ENCODE data around the gene CRYBA1. TPM values are rescaled to one million over a fixed set of nuclear protein-coding genes. Genes with fewer than 3 reads are reported as not detected.
A peak's percentile ranks its signal among the peaks of the same experiment; 100 is the strongest.

Gene CRYBA1
- total RNA-seq, 1 donor from 2014 or later = not detected

DNA sequence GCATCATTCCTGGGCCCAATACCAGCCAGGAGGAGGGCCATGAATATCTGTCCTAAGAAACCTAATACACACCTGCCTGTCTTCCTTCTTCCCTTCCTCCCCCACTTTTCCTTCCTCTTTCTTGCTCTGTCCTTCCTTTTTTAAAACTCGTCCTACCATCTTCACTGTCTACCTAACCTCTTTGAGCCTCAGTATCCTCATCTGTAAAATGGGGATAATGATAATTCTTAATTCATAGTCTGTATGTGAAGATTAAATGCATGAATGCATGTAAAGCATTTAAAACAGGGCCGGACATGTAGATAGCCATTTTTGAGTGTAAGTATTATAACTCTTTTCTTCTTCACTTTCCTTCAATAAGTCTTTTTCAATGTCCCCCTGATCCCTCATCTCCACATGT lies 560 bp downstream of the CRYBA1 start:
- no peak for DNase-seq (ENCODE audit: low read depth)
- Histone ChIP-seq H3K27me3 (ENCODE audit: control insufficient read depth, insufficient read depth, low read length) (no peaks in the 10 kb centered on the region), H3K36me3 (ENCODE audit: control insufficient read depth, insufficient read depth, low read length) (no peaks in the 10 kb centered on the region), H3K4me3 (ENCODE audit: low read depth, low read length) (no peak overlapping the region)
- TF ChIP-seq, protein P1, sequence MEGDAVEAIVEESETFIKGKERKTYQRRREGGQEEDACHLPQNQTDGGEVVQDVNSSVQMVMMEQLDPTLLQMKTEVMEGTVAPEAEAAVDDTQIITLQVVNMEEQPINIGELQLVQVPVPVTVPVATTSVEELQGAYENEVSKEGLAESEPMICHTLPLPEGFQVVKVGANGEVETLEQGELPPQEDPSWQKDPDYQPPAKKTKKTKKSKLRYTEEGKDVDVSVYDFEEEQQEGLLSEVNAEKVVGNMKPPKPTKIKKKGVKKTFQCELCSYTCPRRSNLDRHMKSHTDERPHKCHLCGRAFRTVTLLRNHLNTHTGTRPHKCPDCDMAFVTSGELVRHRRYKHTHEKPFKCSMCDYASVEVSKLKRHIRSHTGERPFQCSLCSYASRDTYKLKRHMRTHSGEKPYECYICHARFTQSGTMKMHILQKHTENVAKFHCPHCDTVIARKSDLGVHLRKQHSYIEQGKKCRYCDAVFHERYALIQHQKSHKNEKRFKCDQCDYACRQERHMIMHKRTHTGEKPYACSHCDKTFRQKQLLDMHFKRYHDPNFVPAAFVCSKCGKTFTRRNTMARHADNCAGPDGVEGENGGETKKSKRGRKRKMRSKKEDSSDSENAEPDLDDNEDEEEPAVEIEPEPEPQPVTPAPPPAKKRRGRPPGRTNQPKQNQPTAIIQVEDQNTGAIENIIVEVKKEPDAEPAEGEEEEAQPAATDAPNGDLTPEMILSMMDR (IDR thresholded peaks at IDR 0.05; ENCODE audit: insufficient read depth, low read length, poor library complexity, severe bottlenecking) = no peak

DNA sequence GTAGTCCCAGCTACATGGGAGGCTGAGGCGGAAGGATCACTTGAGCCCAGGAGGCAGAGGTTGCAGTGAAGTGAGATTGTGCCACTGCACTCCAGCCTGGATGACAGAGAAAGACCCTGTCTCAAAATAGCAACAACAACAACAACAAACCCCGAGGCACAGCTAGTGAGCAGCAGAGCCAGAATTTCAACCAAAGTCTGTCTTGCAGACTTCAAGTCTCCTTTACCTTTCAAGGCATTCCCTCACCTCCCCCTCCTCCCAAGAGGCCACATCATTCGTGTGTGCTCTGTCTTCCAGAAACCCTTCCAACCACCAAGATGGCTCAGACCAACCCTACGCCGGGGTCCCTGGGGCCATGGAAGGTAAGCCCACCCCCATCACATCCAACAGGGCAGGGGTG lies 2.2 kb downstream of the CRYBA1 start:
- Histone ChIP-seq H3K4me3 (ENCODE audit: low read depth, low read length) (no peak overlapping the region), H3K27me3 (ENCODE audit: control insufficient read depth, insufficient read depth, low read length) (no peaks in the 10 kb centered on the region), H3K36me3 (ENCODE audit: control insufficient read depth, insufficient read depth, low read length) (no peaks in the 10 kb centered on the region)
- DNase-seq (ENCODE audit: low read depth) = no peak
- TF ChIP-seq, protein P1 (IDR thresholded peaks at IDR 0.05; ENCODE audit: insufficient read depth, low read length, poor library complexity, severe bottlenecking) = no peak

DNA sequence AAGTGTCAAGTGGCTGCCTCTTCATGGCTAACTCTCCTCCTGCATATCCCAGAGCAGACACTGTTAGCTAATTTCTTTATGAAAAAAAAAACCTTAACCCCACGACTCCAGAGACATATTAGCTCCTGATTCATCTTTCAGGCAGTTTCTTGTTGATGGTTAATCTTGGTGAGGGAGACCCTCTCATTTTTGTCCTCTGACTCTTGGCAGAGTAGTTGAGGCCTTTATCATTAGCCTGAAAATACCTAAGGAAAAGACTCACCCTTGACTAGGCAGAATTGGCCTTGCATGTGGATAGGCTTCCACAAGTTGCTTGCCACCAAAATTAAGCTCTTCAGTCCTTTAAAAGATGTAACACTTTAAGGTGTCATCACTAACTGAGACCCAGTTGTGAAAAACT lies 4.0 kb downstream of the CRYBA1 start:
- TF ChIP-seq, protein P1 (IDR thresholded peaks at IDR 0.05; ENCODE audit: insufficient read depth, low read length, poor library complexity, severe bottlenecking) = no peak
- H3K27me3 ChIP-seq (ENCODE audit: control insufficient read depth, insufficient read depth, low read length) = no peaks in the 10 kb centered on the region
- no peak for DNase-seq (ENCODE audit: low read depth)
- H3K4me3 ChIP-seq (ENCODE audit: low read depth, low read length) = no peak overlapping the region
- H3K36me3 ChIP-seq (ENCODE audit: control insufficient read depth, insufficient read depth, low read length) = no peaks in the 10 kb centered on the region

DNA sequence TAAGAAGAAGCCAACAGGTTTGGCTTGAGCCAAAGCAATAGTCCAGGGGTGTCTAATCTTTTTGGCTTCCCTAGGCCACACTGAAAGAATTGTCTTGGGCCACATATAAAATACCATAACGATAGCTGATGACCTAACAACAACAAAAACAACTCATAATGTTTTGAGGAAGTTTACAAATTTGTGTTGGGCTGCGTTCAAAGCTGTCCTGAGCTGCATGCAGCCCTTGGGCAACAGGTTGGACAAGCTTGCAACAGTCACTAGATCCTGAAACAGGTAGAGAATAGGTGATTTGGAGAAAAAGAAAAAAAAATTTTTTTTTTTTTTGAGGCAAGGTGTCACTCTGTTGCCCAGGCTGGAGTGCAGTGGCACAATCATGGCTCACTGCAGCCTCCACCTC lies 4.5 kb downstream of the CRYBA1 start:
- Histone ChIP-seq H3K36me3 (ENCODE audit: control insufficient read depth, insufficient read depth, low read length) (no peaks in the 10 kb centered on the region), H3K27me3 (ENCODE audit: control insufficient read depth, insufficient read depth, low read length) (no peaks in the 10 kb centered on the region), H3K4me3 (ENCODE audit: low read depth, low read length) (no peak overlapping the region)
- TF ChIP-seq, protein P1 (IDR thresholded peaks at IDR 0.05; ENCODE audit: insufficient read depth, low read length, poor library complexity, severe bottlenecking) = no peak
- no peak for DNase-seq (ENCODE audit: low read depth)

DNA sequence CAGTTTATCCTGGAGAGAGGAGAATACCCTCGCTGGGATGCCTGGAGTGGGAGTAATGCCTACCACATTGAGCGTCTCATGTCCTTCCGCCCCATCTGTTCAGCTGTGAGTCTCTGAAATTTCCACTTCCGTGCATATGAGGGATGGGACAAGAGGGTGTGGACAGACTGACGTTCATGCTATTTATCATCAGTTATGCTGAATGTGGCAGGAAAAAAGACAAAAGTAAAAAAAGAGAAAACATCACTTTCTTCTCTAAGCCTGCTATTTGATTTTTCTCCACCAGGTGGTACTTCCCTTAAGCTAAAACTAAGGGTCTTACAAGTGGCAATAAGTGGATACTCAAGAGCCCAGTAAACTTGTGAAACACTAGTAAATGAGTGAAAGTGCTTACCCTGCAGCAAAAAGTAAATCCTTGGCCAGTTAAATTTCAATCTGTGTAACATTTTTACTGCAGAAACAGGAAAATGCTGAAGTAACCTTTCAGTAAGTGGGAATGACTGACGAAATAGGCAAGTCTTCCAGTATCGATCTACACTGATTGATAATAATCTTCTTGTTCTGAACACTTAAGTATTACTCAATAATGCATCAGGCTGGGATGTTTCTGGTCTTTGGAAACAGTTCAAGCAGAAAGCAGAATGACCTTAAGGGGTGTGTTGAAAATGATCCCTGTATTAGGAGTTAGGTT lies 5.6 kb downstream of the CRYBA1 start:
- H3K36me3 ChIP-seq (ENCODE audit: control insufficient read depth, insufficient read depth, low read length) = no peaks in the 10 kb centered on the region
- no peak for DNase-seq (ENCODE audit: low read depth)
- no peaks in the 10 kb centered on the region for H3K27me3 ChIP-seq (ENCODE audit: control insufficient read depth, insufficient read depth, low read length)
- TF ChIP-seq, protein P1 (IDR thresholded peaks at IDR 0.05; ENCODE audit: insufficient read depth, low read length, poor library complexity, severe bottlenecking) = peak; percentile 45
- H3K4me3 ChIP-seq (ENCODE audit: low read depth, low read length) = no peak overlapping the region

DNA sequence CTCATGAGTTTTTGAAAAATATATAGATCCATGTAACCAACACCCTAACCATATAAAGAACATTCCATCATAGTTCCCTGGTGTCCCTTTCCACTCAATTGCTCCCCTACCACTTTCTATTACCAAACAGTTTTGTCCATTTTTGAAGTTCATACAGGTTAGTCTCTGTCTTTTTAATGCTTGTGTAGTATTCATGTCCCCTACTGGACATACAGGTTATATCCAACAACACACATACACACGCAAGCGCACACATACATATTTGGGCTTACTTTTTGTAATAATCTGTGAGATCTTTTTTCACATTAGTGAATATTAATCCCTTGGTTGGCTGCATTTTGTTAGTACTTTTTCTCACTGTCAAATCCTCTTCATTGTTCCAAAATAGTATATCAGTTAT lies 6.4 kb downstream of the CRYBA1 start:
- no peak for DNase-seq (ENCODE audit: low read depth)
- H3K27me3 ChIP-seq (ENCODE audit: control insufficient read depth, insufficient read depth, low read length) = no peaks in the 10 kb centered on the region
- H3K4me3 ChIP-seq (ENCODE audit: low read depth, low read length) = no peak overlapping the region
- TF ChIP-seq, protein P1 (IDR thresholded peaks at IDR 0.05; ENCODE audit: insufficient read depth, low read length, poor library complexity, severe bottlenecking) = no peak
- no peaks in the 10 kb centered on the region for H3K36me3 ChIP-seq (ENCODE audit: control insufficient read depth, insufficient read depth, low read length)

Measured in kidney epithelial cell (primary cell).